Muscle of leg (tissue), 16 donors: ENCODE results near the gene CENPV. TPM values are rescaled to one million over a fixed set of nuclear protein-coding genes. Genes with fewer than 3 reads are reported as not detected.
"Not testable (repeated sequence)": the region's sequence is repeated elsewhere in the genome, so short reads cannot be mapped to it uniquely, and the experiment has no call there.

Experiments used
- DNase-seq: peaks from one replicate; pipeline ENCODE4 v3.0.0; 2013
- H3K27ac ChIP-seq: one replicate; pipeline ENCODE4 v1.5.1; 2013; ENCODE audit warnings: mild to moderate bottlenecking, low read length, control low read depth
- H3K27me3 ChIP-seq: one replicate; pipeline ENCODE4 v1.6.1; 2013; ENCODE audit warnings: low read length; ENCODE audit not compliant: control insufficient read depth, insufficient read depth
- H3K36me3 ChIP-seq: one replicate; pipeline ENCODE4 v1.6.1; 2013; ENCODE audit warnings: low read length; ENCODE audit not compliant: control insufficient read depth, insufficient read depth
- H3K4me1 ChIP-seq: one replicate; pipeline ENCODE4 v1.6.1; 2013; ENCODE audit warnings: low read length; ENCODE audit not compliant: control insufficient read depth, insufficient read depth
- H3K4me3 ChIP-seq: one replicate; pipeline ENCODE4 v1.5.1; 2013; ENCODE audit warnings: low read length, control low read depth
- H3K9me3 ChIP-seq: replicated peaks from 2 replicates; pipeline ENCODE4 v1.6.1; 2013; ENCODE audit warnings: low read depth, low read length; ENCODE audit not compliant: control insufficient read depth
- WGBS: methylation state at CpG from one replicate; pipeline ENCODE4 v1.1.5; 2013; ENCODE audit warnings: missing lambda C conversion rate; ENCODE audit not compliant: insufficient coverage; 5-methylcytosine and 5-hydroxymethylcytosine counted together
- long read RNA-seq, 11 donors: transcript quantifications; one replicate each; lab custom pipeline, GENCODE V29; 2026
- polyA plus RNA-seq, 8 donors: library from polyadenylated mRNA; unstranded; fragments of 120-200 nt; gene quantifications; one replicate each; pipeline versions ENCODE4 v1.2.1 to v1.2.3, GENCODE V29; 2013; ENCODE audit warnings: inconsistent platforms in 1 of 8, low replicate concordance in 1 of 8; ENCODE audit not compliant: insufficient read length in 8 of 8, insufficient read depth in 1 of 8
- total RNA-seq: library from RNA; stranded (reverse); fragments of 120-200 nt; gene quantifications from one replicate; pipeline ENCODE4 v1.2.4, GENCODE V29; 2013

Gene CENPV
- 38.1 TPM for total RNA-seq
- 10 to 100 TPM; 29.0 to 39.1 (median 33.2) TPM for polyA plus RNA-seq
- long read RNA-seq, donor 1, partial matches to known transcripts, result 1,018 of 1,123 reads
- long read RNA-seq, donor 1, other reads (novel, unspliced or antisense), result 99 of 1,123 reads
- long read RNA-seq, donor 2, result 0 reads
- long read RNA-seq, donor 3, transcript CENPV-201 (5 exons, 1,165 nt), result major isoform, 14 of 2,031 reads
- long read RNA-seq, donor 3, partial matches to known transcripts, result 1,767 of 2,031 reads
- long read RNA-seq, donor 3, other reads (novel, unspliced or antisense), result 248 of 2,031 reads
- long read RNA-seq, donor 4, transcript CENPV-201 (5 exons, 1,165 nt), result major isoform, 7 of 615 reads
- long read RNA-seq, donor 4, partial matches to known transcripts, result 419 of 615 reads
- long read RNA-seq, donor 4, other reads (novel, unspliced or antisense), result 189 of 615 reads
- long read RNA-seq, donor 5, transcript CENPV-201 (5 exons, 1,165 nt), result major isoform, 20 of 26 reads
- long read RNA-seq, donor 5, partial matches to known transcripts, result 0 of 26 reads
- long read RNA-seq, donor 5, other reads (novel, unspliced or antisense), result 0 of 26 reads
- long read RNA-seq, donor 6, transcript CENPV-201 (5 exons, 1,165 nt), result major isoform, 20 of 1,747 reads
- long read RNA-seq, donor 6, partial matches to known transcripts, result 1,078 of 1,747 reads
- long read RNA-seq, donor 6, other reads (novel, unspliced or antisense), result 646 of 1,747 reads
- long read RNA-seq, donor 7, transcript CENPV-201 (5 exons, 1,165 nt), result major isoform, 14 of 15 reads
- long read RNA-seq, donor 7, partial matches to known transcripts, result 0 of 15 reads
- long read RNA-seq, donor 7, other reads (novel, unspliced or antisense), result 0 of 15 reads
- long read RNA-seq, donor 8, transcript CENPV-201 (5 exons, 1,165 nt), result major isoform, 5 of 7 reads
- long read RNA-seq, donor 8, partial matches to known transcripts, result 0 of 7 reads
- long read RNA-seq, donor 8, other reads (novel, unspliced or antisense), result 0 of 7 reads
- long read RNA-seq, donor 9, transcript CENPV-201 (5 exons, 1,165 nt), result major isoform, 7 of 8 reads
- long read RNA-seq, donor 9, partial matches to known transcripts, result 0 of 8 reads
- long read RNA-seq, donor 9, other reads (novel, unspliced or antisense), result 0 of 8 reads
- long read RNA-seq, donor 10, transcript CENPV-201 (5 exons, 1,165 nt), result major isoform, 16 of 2,827 reads
- long read RNA-seq, donor 10, partial matches to known transcripts, result 2,263 of 2,827 reads
- long read RNA-seq, donor 10, other reads (novel, unspliced or antisense), result 545 of 2,827 reads
- long read RNA-seq, donor 11, transcript CENPV-201 (5 exons, 1,165 nt), result major isoform, 18 of 2,374 reads
- long read RNA-seq, donor 11, partial matches to known transcripts, result 1,995 of 2,374 reads
- long read RNA-seq, donor 11, other reads (novel, unspliced or antisense), result 359 of 2,374 reads

DNA sequence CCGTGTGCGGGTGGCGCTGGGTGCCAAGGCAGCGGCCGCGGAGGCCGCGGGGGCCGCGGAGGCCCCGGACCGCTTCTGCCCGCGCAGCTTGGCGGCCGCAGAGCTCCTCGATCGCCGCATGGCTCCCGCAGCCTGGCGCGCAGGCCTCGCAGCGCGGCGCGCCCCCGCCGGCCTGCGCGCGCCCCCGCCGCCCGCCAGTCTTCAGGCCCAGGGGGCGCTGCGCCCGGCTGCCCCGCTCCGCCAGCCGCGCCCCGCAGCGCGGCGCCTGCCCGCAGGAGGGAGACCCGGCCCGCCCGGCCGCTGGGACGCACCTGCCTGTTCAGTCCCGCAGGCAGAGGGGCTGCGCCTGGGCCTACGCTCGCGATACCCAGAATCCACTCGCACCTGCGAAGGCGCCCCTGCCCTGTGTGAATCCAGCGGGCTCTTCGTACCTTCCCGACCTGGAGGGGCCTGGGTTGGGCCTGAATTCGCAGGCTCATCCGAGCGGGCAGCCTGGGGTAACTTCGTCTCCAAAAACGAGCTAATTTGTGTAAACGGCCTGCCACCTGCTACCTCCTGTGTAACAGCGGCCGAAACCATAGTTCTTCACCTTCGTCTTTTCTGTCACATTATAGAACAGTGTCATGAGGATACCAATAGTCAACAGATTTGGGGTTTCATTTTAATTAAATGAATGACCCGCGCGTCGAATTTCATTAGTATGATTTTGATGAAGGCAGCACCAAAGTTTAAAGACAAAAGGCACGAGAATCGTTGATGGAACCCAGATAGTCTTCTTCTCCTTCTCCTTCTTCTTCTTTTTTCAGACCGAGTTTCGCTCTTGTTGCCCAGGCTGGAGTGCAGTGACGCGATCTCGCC lies at the start of gene CENPV:
Gene CENPV (minus strand): TSS at position 153 of the 858 bp plus-strand sequence. CDS start 33 bp downstream, at position 120.
- Histone ChIP-seq H3K4me1 (peaks cover 5% of the 10 kb centered on the region), H3K27ac (no peak within 1 kb of the TSS), H3K27me3 (peaks cover 17% of the 10 kb centered on the region), H3K36me3 (peaks cover 6% of the 10 kb centered on the region), H3K9me3 (no peaks in the 10 kb centered on the region), H3K4me3 (peak within 1 kb of the TSS; percentile 55)
- peak; percentile 59 for DNase-seq
- WGBS, result 10% methylated on average over 74 of the region's 83 CpGs

DNA sequence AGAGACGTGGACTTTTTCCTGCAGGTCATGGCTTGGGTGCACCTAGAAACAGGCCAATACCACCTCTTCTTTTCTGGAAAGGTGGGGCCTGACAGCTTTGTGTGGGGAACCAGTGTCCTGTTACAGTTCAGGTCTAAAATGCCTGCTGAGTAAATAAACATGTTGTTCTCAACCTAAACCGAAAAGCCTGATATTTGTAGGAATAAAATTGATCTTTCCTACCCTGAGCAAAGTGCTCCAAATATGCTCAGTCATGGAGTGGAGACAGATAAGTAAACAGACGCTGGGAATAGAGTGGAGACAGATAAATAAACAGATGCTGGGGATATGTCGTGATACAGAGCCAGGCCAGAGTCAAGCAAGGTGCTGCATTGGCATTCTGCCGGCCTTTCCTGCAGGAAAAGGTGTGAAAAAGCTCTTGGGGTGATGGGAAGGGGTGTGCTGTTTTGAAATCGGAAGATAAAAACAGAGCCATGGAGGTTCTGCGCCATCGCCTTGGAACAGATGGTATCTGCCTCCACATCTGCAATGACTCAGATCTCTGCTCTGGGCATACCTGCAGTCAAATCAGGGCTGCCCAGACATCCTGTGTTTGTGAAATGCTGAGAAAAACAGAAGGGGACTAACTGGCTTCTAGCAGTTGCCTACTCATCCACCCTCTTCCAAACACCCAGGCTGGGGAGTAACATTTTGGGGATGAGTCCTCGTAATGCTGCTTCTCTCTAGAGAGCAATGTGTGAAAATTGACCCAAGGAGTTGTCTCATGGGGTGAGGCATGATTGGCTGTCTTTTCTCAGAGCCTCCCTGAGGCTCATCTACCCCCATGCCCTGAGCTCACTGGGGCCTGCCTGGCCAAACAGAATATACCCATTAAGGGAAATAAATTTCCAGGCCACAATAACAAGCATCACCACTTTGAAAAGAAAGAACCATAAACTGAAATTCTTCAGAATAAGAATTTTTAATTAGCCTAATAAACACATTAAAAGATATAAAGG lies 45.3 kb upstream of the CENPV start:
- H3K9me3 ChIP-seq, result no peaks in the 10 kb centered on the region
- no peak for DNase-seq
- no peak overlapping the region for H3K4me3 ChIP-seq
- H3K36me3 ChIP-seq, result no peaks in the 10 kb centered on the region
- WGBS, result 30% methylated on average over 5 of the region's 9 CpGs
- no peaks in the 10 kb centered on the region for H3K27me3 ChIP-seq
- no peaks in the 10 kb centered on the region for H3K4me1 ChIP-seq
- H3K27ac ChIP-seq, result no peak overlapping the region

DNA sequence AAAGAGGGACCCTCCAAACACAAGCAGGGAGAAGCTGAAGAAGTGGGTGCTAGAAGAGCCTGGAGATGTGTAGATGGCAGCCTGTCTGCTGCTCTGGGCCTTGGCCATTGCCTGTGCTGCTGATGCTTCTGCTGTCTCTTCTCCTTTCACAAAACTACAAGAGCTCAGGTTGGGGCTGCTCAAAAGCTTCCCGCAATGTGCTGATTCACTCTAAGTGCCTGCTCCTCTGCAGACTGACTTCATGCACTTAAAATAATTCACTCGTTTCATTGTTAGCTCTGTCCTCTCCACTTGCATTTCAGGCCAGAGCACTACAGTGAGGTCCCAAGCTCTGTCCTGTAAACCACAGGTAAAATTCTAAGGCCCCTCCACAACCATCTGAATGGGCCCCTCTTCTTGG lies 43.4 kb upstream of the CENPV start:
- WGBS, result 56% methylated on average over 2 of the region's 2 CpGs
- not testable (repeated sequence) for H3K27me3 ChIP-seq, H3K4me3 ChIP-seq, H3K4me1 ChIP-seq, H3K36me3 ChIP-seq, H3K27ac ChIP-seq, H3K9me3 ChIP-seq, DNase-seq

DNA sequence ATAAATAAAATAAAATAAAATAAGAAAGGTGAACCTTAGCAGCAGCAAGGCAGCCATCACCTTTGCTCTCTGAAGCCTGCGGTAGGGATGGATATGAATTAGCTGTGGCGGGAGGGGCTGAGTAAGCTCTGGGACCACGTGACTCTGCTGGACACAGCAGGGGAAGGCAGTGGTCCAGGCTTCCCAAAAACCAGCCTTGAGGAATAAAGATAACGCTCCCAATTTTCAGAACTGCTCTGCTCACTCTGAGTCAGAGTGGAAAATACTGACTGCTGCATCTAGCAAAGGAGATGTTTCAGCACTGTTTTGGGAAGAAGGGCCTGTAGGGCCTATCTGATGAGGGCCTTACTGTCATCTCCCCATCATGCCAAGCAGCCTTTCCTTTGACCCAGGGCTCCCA lies 42.6 kb upstream of the CENPV start:
- 50% methylated on average over 1 of the region's 4 CpGs for WGBS
- not testable (repeated sequence) for H3K27me3 ChIP-seq, DNase-seq, H3K4me3 ChIP-seq, H3K9me3 ChIP-seq, H3K4me1 ChIP-seq, H3K36me3 ChIP-seq, H3K27ac ChIP-seq

DNA sequence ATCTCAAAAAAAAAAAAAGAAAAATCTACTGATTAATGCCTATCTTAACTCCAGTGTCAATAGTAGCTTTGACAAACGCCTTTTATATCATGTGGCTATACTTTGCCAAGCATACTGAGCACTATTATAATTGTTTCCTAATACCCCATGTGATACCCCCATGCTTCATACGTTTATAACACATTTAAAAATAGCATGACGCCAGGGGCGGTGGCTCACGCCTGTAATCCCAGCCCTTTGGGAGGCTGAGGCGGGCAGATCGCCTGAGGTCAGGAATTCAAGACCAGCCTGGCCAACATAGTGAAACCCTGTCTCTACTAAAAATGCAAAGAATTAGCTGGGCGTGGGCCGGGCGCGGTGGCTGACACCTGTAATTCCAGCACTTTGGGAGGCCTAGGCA lies 39.2 kb upstream of the CENPV start:
- 88% methylated on average over 8 of the region's 11 CpGs for WGBS
- DNase-seq, H3K4me1 ChIP-seq: not testable (repeated sequence)

DNA sequence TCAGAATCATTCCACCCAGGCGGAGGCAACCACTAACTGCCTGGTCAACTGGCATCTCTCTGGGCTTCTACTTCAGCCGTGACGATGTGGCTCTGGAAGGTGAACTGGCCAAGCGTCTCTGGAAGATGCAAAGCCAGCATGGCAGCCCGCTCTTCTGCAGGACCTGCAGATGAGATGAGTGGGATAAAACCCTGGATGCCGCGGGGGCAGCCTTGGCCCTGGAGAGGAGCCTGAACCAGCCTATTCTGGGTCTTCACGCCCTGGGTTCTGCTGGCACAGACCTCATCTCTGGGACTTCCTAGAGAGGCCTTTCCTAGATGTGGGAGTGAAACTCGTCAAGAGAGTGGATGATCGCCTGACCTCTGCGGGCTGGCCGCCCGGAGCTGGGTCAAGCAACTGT lies 38.2 kb upstream of the CENPV start:
- WGBS, result 84% methylated on average over 12 of the region's 13 CpGs
- no peak overlapping the region for H3K27ac ChIP-seq

More for the DNA sequence above, 39.2 kb upstream of the CENPV start:
- not testable (repeated sequence) for H3K36me3 ChIP-seq, H3K27me3 ChIP-seq, H3K4me3 ChIP-seq, H3K27ac ChIP-seq, H3K9me3 ChIP-seq

DNA sequence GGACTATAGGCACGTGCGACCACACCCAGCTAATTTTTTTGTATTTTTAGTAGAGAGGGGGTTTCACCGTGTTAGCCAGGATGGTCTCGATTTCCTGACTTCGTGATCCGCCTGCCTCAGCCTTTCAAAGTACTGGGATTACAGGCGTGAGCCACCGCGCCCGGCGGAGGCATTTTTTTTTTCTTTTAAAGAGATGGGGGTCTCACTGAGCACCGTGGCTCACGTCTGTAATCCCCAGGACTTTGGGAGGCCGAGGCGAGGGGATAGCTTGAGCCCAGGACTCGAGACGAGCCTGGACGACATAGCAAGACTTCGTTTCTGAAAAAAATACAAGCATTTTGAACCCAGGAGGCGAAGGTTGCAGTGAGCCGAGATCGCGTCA lies 32.8 kb upstream of the CENPV start:
- Histone ChIP-seq H3K4me1 (peaks cover 21% of the 10 kb centered on the region), H3K4me3 (peak overlapping the region; percentile 55), H3K36me3 (peaks cover 25% of the 10 kb centered on the region)
- H3K27ac ChIP-seq, DNase-seq, H3K9me3 ChIP-seq, H3K27me3 ChIP-seq: not testable (repeated sequence)
- 21% methylated on average over 12 of the region's 23 CpGs for WGBS

More for the DNA sequence above, 38.2 kb upstream of the CENPV start:
- Histone ChIP-seq H3K36me3 (no peaks in the 10 kb centered on the region), H3K27me3 (no peaks in the 10 kb centered on the region), H3K4me3 (no peak overlapping the region), H3K4me1 (peaks cover 2% of the 10 kb centered on the region), H3K9me3 (no peaks in the 10 kb centered on the region)
- no peak for DNase-seq

DNA sequence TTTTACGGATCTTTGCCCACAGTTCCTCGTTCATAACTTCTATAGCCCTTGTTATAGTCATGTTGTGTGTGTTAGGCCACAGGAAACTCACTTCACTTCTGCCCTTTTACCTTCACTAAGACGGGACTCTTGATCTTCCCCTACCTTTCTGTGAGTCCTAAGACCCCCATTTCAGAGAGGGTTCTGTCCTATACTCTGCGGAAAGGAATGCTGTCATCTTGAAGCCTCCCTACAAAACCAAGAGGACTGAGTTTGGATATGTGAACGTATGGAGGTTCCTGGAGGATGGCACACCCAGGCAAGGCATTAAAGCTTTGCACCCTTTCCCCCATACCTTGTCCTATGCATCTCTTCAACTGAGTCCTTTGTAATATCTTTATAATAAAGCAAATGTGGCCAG lies 31.3 kb upstream of the CENPV start:
- H3K4me3 ChIP-seq, result no peak overlapping the region
- peaks cover 21% of the 10 kb centered on the region for H3K4me1 ChIP-seq
- no CpG with 5 or more reads among the region's 5 CpGs for WGBS

More for the DNA sequence above, 31.3 kb upstream of the CENPV start:
- no peak for DNase-seq
- H3K9me3 ChIP-seq, result no peaks in the 10 kb centered on the region
- H3K36me3 ChIP-seq, result peaks cover 25% of the 10 kb centered on the region
- H3K27me3 ChIP-seq, result no peaks in the 10 kb centered on the region
- H3K27ac ChIP-seq, result no peak overlapping the region
